ENCODE measurements around the gene FAM161A. TPM values are rescaled to one million over a fixed set of nuclear protein-coding genes. Genes with fewer than 3 reads are reported as not detected.

The FAM161A gene
- total RNA-seq, 4 donors from 2014 or later = 0.76 to 2.7 (median 1.1) TPM

GRCh38 chr2:61841286-61841685 lies 12.6 kb downstream of the FAM161A start:
- no peaks in the 10 kb centered on the region for H3K9me3 ChIP-seq
- no peak for DNase-seq
- no peaks in the 10 kb centered on the region for H3K4me1 ChIP-seq
- intact Hi-C loops (cut with DNase I) = no loop called here
- no peaks in the 10 kb centered on the region for H3K27me3 ChIP-seq
- TF ChIP-seq CTCF (IDR thresholded peaks at IDR 0.05) = no peak
- no peak for TF ChIP-seq POLR2A (IDR thresholded peaks at IDR 0.05)
- WGBS, 2 donors = 84 to 86% methylated on average over 3 of the region's 3 CpGs
- H3K27ac ChIP-seq = no peak overlapping the region
- peaks cover 0 to 14% (median 0%) of the 10 kb centered on the region in 3 donors for H3K36me3 ChIP-seq
- H3K4me3 ChIP-seq = no peak overlapping the region

- WGBS, 2 donors = 43 to 93% methylated on average over 1 of the region's 1 CpG
- no peak overlapping the region for H3K27ac ChIP-seq
- H3K36me3 ChIP-seq = peaks cover 0 to 5% (median 0%) of the 10 kb centered on the region in 3 donors
- no peak for TF ChIP-seq POLR2A (IDR thresholded peaks at IDR 0.05)
- TF ChIP-seq CTCF (IDR thresholded peaks at IDR 0.05) = no peak
- intact Hi-C loops (cut with DNase I) = no loop called here
- DNase-seq = no peak
- no peaks in the 10 kb centered on the region for H3K27me3 ChIP-seq
- H3K9me3 ChIP-seq = no peaks in the 10 kb centered on the region
- no peaks in the 10 kb centered on the region for H3K4me1 ChIP-seq
- no peak overlapping the region for H3K4me3 ChIP-seq
Measured at GRCh38 chr2:61834893-61835292, 19.0 kb downstream of the FAM161A start.

- no peak overlapping the region for H3K27ac ChIP-seq
- WGBS, 2 donors = 89 to 94% methylated on average over 1 of the region's 1 CpG
- no peak for TF ChIP-seq POLR2A (IDR thresholded peaks at IDR 0.05)
- TF ChIP-seq CTCF (IDR thresholded peaks at IDR 0.05) = no peak
- no peak for DNase-seq
- intact Hi-C loops (cut with DNase I) = no loop called here
- no peak overlapping the region for H3K4me3 ChIP-seq
- H3K4me1 ChIP-seq = no peaks in the 10 kb centered on the region
- H3K9me3 ChIP-seq = no peaks in the 10 kb centered on the region
- peaks cover 0 to 5% (median 0%) of the 10 kb centered on the region in 3 donors for H3K36me3 ChIP-seq
- H3K27me3 ChIP-seq = no peaks in the 10 kb centered on the region
Measured at GRCh38 chr2:61833971-61834370, 19.9 kb downstream of the FAM161A start.

GRCh38 chr2:61832183-61832841 lies 21.5 kb downstream of the FAM161A start:
- DNase-seq = no peak
- TF ChIP-seq POLR2A (IDR thresholded peaks at IDR 0.05) (no peak), CTCF (IDR thresholded peaks at IDR 0.05) (no peak)
- no peaks in the 10 kb centered on the region for H3K4me1 ChIP-seq
- WGBS, 2 donors = 77 to 90% methylated on average over 10 of the region's 11 CpGs
- H3K27ac ChIP-seq = no peak overlapping the region
- peaks cover 0 to 5% (median 0%) of the 10 kb centered on the region in 3 donors for H3K36me3 ChIP-seq
- no peaks in the 10 kb centered on the region for H3K9me3 ChIP-seq
- intact Hi-C loops (cut with DNase I) = no loop called here
- H3K27me3 ChIP-seq = no peaks in the 10 kb centered on the region
- H3K4me3 ChIP-seq = no peak overlapping the region

- TF ChIP-seq POLR2A (IDR thresholded peaks at IDR 0.05) = no peak
- no peak for TF ChIP-seq CTCF (IDR thresholded peaks at IDR 0.05)
- Histone ChIP-seq H3K4me3 (no peak overlapping the region), H3K27ac (no peak overlapping the region), H3K9me3 (no peaks in the 10 kb centered on the region), H3K4me1 (no peaks in the 10 kb centered on the region), H3K27me3 (peaks cover 0 to 3% (median 0%) of the 10 kb centered on the region in 4 donors), H3K36me3 (no peaks in the 10 kb centered on the region)
- DNase-seq = no peak
- intact Hi-C loops (cut with DNase I) = no loop called here
- 85 to 100% methylated on average over 2 of the region's 2 CpGs for WGBS, 2 donors
Measured at GRCh38 chr2:61822255-61822654, 31.6 kb downstream of the FAM161A start.

Measured in esophagus squamous epithelium (tissue), 5 donors.